ENCODE data around the gene GRPEL2.

GRPEL2 gene

DNA sequence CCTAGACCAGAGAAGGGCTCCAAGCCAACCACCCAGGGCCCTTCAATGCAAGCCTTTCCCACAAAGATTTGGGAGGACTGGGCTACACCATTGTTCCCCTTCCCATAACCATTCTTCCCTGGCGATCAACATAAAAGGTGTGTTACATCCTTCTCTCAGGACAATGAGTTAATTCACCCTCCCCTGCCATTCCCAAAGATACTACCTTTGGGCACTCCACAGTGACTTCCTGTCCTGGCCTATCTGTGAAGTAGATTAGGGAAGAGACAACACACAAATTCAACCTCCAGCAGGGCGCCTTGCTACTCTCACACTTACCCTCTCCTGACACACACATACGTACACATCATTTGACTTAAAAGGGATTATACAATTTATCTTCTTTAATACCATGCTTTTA is 57.0 kb downstream of the GRPEL2 start:
- no peak for DNase-seq

Data from 8988T (cell line).